Parathyroid adenoma (tissue), 2 donors: ENCODE measurements around the gene ANKRD39.
A peak's percentile ranks its signal among the peaks of the same experiment; 100 is the strongest.
"Not testable (repeated sequence)": the region's sequence is repeated elsewhere in the genome, so short reads cannot be mapped to it uniquely, and the experiment has no call there.

Experiments used
- H2AFZ ChIP-seq: fragments of 300-600 bp; sonication (generic); one replicate; pipeline ENCODE4 v1.7.0; 2017; ENCODE audit warnings: antibody characterized with exemption, mild to moderate bottlenecking
- H3K27ac ChIP-seq: fragments of 300-600 bp; sonication (generic); one replicate; pipeline ENCODE4 v1.7.0; 2017
- H3K27me3 ChIP-seq: fragments of 300-600 bp; sonication (generic); one replicate; pipeline ENCODE4 v1.7.0; 2017; ENCODE audit warnings: low read length; ENCODE audit not compliant: control insufficient read depth, insufficient read depth
- H3K36me3 ChIP-seq: fragments of 300-600 bp; sonication (generic); one replicate; pipeline ENCODE4 v1.7.0; 2017; ENCODE audit warnings: low read length; ENCODE audit not compliant: control insufficient read depth, insufficient read depth
- H3K4me1 ChIP-seq: fragments of 300-600 bp; sonication (generic); one replicate; pipeline ENCODE4 v1.7.0; 2017; ENCODE audit warnings: control low read depth
- H3K4me2 ChIP-seq: fragments of 300-600 bp; sonication (generic); one replicate; pipeline ENCODE4 v1.7.0; 2017; ENCODE audit warnings: low read length
- H3K4me3 ChIP-seq: fragments of 300-600 bp; sonication (generic); one replicate; pipeline ENCODE4 v1.7.0; 2017; ENCODE audit warnings: low read depth, low read length
- H3K79me2 ChIP-seq: fragments of 300-600 bp; sonication (generic); one replicate; pipeline ENCODE4 v1.7.0; 2017; ENCODE audit warnings: control low read depth
- H3K9ac ChIP-seq: fragments of 300-600 bp; sonication (generic); one replicate; pipeline ENCODE4 v1.7.0; 2017; ENCODE audit warnings: mild to moderate bottlenecking
- H3K9me3 ChIP-seq: fragments of 300-600 bp; sonication (generic); one replicate; pipeline ENCODE4 v1.7.0; 2017; ENCODE audit warnings: low read length; ENCODE audit not compliant: control insufficient read depth
- CTCF ChIP-seq: fragments of 300-600 bp; sonication (generic); IDR thresholded peaks from one replicate; pipeline ENCODE4 v1.7.0; 2017; ENCODE audit warnings: antibody characterized with exemption, mild to moderate bottlenecking
- donor health status: primary hyperparathyroidism.

The ANKRD39 gene

DNA sequence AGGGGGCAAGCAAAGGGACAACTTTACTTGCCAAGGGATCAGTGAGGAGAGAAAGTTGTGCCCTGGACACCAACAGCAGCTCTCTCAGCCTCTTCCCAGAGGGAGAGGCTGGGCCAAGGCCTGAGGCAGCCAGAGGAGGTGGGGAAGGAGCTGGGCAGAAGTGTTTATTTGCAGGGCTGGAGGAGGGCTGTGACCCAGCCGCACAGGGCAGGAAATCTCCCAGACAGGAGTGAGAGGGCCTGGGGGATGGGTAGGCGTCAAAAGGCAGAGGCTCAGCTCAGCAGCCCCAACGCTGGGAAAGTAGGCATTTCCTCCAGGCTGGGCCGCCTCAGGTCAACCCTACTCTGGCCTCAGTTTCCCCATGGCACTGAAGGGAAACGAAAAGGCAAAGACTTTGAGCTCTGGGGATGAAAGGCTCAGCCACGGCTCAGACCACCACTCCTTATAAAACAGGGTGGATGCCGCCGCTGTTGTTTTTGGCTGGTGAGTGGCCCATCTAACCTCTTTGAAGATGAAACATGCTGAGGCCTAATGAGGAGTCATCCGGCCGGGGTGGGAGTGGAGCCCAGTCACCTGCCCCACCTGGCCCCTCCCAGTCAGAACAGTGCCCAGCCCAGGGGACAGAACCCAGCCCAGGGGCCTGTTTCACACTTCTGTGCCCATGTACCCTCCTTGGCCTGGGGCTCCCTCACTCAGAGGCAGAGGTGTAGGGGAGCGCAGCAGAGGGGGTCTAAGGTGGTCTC, 33.9 kb upstream of the ANKRD39 start:
- Histone ChIP-seq H3K9ac (no peak overlapping the region), H3K4me1 (no peaks in the 10 kb centered on the region), H3K4me3 (no peak overlapping the region), H3K36me3 (no peaks in the 10 kb centered on the region), H3K9me3 (no peaks in the 10 kb centered on the region), H3K27me3 (no peaks in the 10 kb centered on the region), H3K4me2 (no peak overlapping the region), H3K79me2 (no peaks in the 10 kb centered on the region), H3K27ac (no peak overlapping the region), H2AFZ (no peak overlapping the region)
- no peak for TF ChIP-seq CTCF

DNA sequence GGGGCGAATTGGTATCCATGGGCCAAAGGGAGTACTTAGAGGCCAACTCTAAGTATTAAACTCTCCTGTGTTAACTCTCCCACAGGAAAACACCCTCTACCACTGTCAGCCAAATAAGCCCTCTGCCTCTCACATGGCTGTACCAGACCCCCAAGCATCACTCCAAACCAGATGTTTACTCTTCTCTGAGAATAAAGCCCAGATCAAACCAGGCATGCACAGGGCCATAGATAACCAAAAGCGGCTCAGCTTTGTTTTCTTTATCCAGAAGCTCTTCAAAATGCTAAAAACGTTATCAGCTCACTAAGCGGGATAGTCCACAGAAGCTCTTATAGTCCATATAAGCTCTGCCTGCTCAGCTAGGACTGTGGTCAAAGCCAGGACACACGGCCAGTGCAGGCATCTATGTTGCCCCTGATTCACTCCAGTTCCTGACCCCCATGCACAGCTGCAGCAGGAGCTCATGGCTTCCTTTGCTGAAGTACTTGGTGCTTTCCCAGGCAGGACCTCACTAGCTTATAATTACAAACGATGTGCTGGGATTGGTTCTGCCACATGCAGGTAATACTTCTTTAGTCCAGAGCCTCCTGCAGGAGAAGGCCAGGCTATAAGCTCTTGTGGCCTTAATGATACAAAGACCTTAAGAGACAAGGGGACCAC, 33.0 kb upstream of the ANKRD39 start:
- Histone ChIP-seq H3K27ac (no peak overlapping the region), H3K4me3 (no peak overlapping the region), H3K36me3 (no peaks in the 10 kb centered on the region), H3K4me2 (no peak overlapping the region), H3K27me3 (no peaks in the 10 kb centered on the region), H2AFZ (no peak overlapping the region), H3K4me1 (no peaks in the 10 kb centered on the region), H3K9me3 (no peaks in the 10 kb centered on the region), H3K79me2 (no peaks in the 10 kb centered on the region), H3K9ac (no peak overlapping the region)
- TF ChIP-seq CTCF: no peak

GRCh38 chr2:96890252-96890651, 32.4 kb upstream of the ANKRD39 start:
- Histone ChIP-seq H3K9me3 (no peaks in the 10 kb centered on the region), H3K9ac (no peak overlapping the region), H3K27me3 (no peaks in the 10 kb centered on the region), H3K4me3 (no peak overlapping the region), H3K4me2 (no peak overlapping the region), H3K4me1 (no peaks in the 10 kb centered on the region), H3K79me2 (no peaks in the 10 kb centered on the region), H2AFZ (no peak overlapping the region), H3K36me3 (no peaks in the 10 kb centered on the region), H3K27ac (no peak overlapping the region)
- TF ChIP-seq CTCF: no peak

DNA sequence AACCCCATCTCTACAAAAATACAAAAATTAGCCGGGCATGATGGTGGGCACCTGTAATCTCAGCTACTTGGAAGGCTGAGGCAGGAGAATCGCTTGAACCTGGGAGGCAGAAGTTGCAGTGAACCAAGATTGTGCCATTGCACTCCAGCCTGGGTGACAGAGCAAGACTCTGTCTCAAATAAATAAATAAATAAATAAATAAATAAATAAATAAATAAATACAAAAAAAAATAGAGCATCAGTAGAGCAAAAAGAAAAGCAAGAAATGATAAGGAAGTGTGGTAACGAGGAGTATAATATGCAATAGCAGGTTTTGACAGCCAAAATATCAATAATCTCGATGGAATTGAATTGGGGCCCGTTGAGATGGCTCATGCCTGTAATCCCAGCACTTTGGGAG, 31.7 kb upstream of the ANKRD39 start:
- H3K79me2 ChIP-seq, H3K4me1 ChIP-seq, H3K9me3 ChIP-seq, H3K27me3 ChIP-seq, H3K27ac ChIP-seq, H3K4me3 ChIP-seq, H3K4me2 ChIP-seq, H3K36me3 ChIP-seq, H3K9ac ChIP-seq, H2AFZ ChIP-seq: not testable (repeated sequence)

DNA sequence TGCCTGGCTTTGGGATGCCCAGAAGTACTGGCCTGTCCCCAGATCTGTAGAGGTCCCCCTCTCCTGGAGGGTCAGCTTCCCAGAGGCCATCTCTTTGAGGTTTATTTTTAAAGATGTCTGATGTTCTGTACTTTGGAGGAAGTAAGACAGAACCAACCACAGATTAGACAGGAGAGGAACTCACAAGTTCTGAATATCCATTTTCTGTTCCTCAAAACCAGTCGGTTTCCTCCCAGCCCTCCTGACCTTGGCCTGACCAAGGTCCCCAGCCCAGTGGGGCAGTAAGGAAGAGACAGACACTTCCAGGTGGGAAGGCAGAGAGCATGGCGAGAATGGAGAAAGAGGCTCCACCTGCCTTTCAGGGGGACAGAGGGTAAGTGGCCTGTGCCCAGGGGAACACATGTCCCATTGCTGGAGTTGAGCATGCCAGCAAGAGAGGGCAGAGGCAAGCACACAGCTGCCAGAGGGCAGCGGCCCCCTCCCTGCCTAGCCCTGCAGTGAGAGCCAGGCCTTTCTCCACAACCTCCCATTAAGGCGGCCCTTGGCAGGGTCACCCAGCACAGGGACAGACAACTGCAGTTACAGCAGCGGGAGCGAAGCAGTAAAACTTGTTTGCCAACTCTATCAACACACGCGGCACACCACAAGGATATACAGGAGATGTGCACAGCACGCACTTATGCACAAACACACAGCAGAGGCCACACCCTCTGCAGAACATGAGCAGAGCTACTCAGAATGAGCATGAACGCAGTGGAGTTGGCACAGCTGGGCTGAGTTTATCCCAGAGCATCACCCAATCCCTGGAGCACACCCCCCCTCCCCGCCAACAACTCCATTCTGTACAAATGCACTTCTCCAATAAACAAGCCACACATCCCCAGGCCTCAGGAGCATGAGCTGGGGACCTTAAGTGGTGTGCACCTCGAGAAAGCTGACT, 30.5 kb upstream of the ANKRD39 start:
- H3K36me3 ChIP-seq: no peaks in the 10 kb centered on the region
- H3K9me3 ChIP-seq: no peaks in the 10 kb centered on the region
- no peak overlapping the region for H3K27ac ChIP-seq
- H3K4me2 ChIP-seq: no peak overlapping the region
- no peaks in the 10 kb centered on the region for H3K79me2 ChIP-seq
- H2AFZ ChIP-seq: peak overlapping the region; percentile 25
- no peaks in the 10 kb centered on the region for H3K4me1 ChIP-seq
- H3K4me3 ChIP-seq: no peak overlapping the region
- no peak for TF ChIP-seq CTCF
- no peaks in the 10 kb centered on the region for H3K27me3 ChIP-seq
- H3K9ac ChIP-seq: no peak overlapping the region
